Activated CD4-positive, CD25-positive, alpha-beta regulatory T cell treated with anti-CD3 and anti-CD28 coated beads, Interleukin-2, amount 50 U/mL, for 72 hours (primary cell): Measurements from ENCODE around the gene NOP53.
"Not testable (repeated sequence)": the region's sequence is repeated elsewhere in the genome, so short reads cannot be mapped to it uniquely, and the experiment has no call there.

Experiments
- DNase-seq: peaks from one replicate; pipeline ENCODE4 v3.0.0; 2021

The NOP53 gene

DNA sequence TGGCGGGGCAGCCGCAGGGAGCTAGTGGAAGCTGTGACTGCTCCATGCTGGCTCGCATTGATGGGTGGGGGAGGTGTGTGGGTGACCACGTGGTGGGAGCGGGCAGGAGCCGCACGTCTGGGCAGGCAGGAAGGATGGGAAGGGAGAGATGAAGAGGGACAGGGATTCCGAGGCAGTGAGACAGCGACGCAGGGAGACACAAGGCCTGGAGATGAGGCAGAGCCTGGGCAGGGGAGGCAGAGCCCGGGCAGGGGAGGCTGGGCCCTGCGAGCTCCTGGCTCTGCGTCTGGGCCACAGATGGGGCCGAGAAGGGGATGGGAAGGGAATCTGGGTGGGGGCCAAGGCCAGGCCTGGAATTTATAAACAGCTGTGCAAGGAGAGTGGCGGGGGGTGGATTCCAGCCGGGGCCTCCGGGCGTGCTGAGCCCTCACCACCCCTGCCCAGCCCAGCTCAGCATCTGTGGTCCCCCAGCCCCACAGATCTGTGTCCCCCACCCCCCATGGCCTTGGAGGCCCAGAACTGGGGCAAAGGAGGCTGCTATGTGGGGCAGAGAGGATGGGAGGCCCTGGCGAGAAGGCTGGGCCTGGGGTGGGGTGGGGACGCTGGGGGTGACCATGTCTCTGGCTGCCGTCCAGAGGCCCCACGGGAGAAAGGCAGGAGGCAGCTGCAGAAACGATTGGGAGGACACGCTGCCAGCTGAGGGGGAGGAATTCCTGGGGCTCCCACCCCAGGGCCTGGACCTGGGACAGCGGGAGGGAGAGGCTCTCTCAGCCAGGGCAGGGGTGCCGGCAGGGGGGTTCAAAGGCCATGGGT, 26.1 kb upstream of the NOP53 start:
- DNase-seq: no peak

DNA sequence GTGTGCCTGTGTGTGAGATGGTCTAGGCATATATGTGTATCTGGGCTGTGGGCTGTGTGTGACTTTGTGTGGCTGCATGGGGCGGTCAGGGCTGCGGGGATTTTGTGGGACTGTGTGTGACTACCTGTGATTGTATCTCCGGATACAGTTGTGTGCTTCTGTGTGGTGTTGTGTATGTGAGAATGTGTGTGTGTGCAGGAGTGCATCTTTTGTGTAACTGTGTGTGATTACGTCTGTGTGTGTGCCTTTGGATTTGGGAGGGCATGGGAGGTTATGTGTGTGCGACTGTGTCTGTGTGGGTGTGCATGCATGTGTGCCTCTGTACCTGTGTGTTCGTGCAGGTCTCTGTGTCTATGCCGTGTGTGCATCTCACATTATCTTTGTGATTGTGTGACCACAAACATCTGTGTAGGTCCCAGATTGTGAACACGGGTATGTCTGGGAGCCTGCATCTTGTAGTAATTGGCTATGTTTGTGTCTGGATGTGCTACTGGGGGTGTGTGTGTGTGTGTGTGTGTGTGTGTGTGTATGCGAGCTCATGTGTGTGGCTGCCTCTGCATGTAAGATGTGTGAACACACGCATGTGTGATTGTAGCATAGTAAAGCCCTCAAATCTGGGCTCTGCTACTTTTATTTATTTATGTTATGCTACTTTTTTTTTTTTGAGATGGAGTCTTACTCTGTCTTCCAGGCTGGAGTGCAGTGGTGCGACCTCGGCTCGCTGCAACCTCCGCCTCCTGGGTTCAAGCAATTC, 24.5 kb upstream of the NOP53 start:
- DNase-seq: no peak

DNA sequence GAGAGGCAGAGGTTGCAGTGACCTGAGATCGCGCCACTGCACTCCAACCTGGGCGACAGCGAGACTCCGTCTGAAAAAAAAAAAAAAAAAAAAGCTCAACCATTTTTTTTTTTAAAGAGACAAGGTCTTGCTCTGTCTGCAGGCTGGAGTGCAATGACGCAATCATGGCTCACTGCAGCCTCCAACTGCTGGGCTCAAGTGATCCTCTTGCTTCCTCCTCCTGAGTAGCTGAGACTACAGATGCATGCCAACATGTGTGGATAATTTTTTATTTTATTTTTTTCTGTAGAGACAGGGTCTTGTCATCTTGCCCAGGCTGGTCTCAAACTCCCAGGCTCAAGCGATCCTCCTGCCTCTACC, 21.8 kb upstream of the NOP53 start:
- DNase-seq: no peak

- DNase-seq: no peak
These were observed 19.5 kb upstream of the NOP53 start for GRCh38 chr19:47725759-47726401.

DNA sequence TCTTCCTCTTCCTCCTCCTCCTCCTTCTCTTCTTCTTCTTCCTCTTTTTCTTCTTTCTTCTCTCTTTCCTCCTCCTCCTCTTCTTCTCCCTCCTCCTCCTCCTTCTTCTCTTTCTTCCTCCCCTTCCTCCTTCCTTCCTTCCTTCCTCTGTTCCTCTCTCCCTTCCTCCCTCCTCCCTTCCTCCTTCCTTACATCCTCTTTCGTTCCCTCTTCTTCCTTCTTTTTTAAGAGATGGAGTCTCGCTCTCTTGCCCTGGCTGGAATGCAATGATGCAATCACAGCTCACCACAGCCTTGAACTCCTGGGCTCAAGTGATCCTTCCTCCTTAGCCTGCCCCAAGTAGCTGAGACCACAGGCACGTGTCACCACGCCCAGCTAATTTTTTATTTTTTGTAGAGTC, 18.9 kb upstream of the NOP53 start:
- no peak for DNase-seq

- DNase-seq: not testable (repeated sequence)
These were observed 17.1 kb upstream of the NOP53 start for GRCh38 chr19:47728295-47728694.

- no peak for DNase-seq
These were observed 15.9 kb upstream of the NOP53 start for GRCh38 chr19:47729468-47729798.

DNA sequence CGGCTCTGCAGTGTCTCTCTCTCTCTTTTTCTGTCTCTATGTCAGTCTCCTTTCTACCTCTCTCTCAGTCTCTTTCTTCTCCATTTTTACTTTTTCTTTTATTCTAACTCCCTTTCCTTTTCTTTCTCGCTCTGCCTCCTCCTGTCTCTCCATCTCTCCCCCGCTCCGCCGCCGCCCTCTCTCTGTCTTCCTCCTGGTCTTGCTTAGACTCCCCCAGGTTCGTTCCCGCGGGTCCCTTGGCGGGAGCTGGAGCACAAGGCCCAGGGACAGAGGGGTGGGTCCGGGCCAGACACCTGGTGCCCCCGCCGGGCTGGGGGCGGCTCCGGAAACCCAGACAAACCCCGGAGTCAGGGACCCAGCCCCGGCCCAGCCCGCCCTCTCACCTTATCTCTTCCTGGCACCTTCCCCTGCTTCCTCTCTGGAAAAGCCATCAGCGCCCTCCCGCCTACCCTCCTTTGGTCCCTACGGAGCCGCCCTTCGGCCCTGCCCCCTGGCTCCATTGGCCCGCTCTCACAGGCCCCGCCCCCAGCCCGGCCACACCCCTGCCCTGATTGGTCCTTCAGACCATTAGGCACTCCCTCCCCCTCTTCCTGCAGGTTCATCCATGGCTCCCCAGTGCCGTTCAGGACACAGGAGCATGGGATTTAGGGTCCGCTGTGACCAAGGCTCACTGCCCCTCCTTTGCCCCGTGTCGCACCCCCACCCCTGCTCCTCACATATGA, 15.4 kb upstream of the NOP53 start:
- peak; percentile 76 for DNase-seq

- DNase-seq: no peak
These were observed 14.8 kb upstream of the NOP53 start for GRCh38 chr19:47730521-47730889.

- no peak for DNase-seq
These were observed 14.4 kb upstream of the NOP53 start for GRCh38 chr19:47730910-47731309.

DNA sequence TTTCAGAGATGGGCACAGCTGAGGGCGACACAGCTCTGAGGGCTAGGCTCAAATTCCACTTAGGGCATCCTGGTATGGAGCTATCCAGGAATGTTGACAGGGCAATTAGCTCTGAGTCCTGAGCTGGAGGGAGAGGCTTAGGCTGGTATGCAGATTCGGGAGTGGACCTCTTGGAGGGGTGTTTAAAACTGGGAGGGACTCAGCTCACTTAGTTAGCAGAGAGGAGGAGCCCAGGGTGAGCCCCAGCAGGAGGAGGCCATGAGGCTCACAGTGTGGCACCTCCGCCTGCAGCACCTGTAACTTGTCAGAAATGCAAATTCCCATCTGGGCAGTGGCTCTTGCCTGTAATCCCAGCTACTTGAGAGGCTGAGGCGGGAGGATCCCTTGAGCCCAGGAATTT, 10.2 kb upstream of the NOP53 start:
- no peak for DNase-seq

DNA sequence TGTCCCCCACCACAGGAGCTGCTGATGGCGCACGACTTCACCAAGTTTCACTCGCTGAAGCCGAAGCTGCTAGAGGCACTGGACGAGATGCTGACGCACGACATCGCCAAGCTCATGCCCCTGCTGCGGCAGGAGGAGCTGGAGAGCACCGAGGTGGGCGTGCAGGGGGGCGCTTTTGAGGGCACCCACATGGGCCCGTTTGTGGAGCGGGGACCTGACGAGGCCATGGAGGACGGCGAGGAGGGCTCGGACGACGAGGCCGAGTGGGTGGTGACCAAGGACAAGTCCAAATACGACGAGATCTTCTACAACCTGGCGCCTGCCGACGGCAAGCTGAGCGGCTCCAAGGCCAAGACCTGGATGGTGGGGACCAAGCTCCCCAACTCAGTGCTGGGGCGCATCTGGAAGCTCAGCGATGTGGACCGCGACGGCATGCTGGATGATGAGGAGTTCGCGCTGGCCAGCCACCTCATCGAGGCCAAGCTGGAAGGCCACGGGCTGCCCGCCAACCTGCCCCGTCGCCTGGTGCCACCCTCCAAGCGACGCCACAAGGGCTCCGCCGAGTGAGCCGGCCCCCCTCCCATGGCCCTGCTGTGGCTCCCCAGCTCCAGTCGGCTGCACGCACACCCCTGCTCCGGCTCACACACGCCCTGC, 4.4 kb upstream of the NOP53 start:
- no peak for DNase-seq

- no peak for DNase-seq
These were observed 3.7 kb upstream of the NOP53 start for GRCh38 chr19:47741544-47742140.

GRCh38 chr19:47742634-47743033, 2.7 kb upstream of the NOP53 start:
- DNase-seq: no peak

- DNase-seq: not testable (repeated sequence)
These were observed 783 bp downstream of the NOP53 start for GRCh38 chr19:47746129-47746528.

DNA sequence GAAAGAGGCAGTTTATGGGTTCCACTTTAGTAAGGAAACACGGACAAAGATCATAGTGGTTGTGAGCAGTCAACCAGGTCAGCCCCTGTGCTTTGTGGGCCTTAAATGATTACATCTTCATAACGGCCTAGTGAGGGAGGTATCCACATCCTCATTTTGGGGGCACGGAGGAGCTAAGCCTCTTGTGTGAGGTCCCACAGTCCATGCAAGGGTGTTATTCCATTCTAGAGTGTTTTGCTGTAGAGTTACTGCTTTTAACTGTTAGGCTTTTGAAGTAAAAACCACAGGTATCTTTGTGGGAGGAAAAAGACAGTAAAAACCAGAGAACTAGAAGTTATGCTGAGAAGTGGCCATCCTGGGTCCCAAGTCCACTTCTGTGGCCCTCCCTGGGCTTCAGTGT, 4.0 kb downstream of the NOP53 start:
- no peak for DNase-seq

- no peak for DNase-seq
These were observed 5.4 kb downstream of the NOP53 start for GRCh38 chr19:47750752-47751151.

- DNase-seq: no peak
These were observed 7.3 kb downstream of the NOP53 start for GRCh38 chr19:47752440-47753211.

- DNase-seq: no peak
These were observed 9.1 kb downstream of the NOP53 start for GRCh38 chr19:47754206-47755064.

DNA sequence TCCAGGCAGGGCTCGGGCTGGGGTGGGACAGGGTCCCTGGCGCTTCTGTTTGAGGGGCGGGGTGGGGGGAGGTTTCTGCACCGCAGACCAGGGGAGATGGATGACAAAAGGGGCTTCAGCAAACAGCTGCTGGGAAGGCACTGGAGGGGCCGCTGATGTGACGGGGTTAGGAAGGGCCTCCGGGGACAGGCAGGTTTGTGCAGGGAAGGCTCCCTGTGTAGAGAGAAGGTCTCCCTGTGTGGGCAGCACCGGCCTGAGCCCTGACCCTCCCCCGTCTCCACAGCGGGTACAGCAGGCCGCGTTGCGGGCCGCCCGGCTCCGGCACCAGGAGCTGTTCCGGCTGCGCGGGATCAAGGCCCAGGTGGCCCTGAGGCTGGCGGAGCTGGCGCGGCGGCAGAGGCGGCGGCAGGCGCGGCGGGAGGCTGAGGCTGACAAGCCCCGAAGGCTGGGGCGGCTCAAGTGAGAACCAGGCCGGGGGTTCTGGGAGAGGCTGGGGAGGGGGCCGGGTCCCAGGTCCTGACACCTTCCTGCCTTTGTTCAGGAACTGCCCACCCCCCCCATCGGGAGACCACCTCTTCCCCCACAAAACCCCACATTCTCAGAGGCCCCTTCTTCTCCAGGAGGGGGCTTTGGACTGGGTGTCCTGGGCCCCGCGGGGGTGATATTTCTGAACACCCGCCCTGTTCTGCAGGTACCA, 9.9 kb downstream of the NOP53 start:
- no peak for DNase-seq
